HepG2 (cell line): ENCODE measurements around the gene MAPK10. TPM values are rescaled to one million over a fixed set of nuclear protein-coding genes. Genes with fewer than 3 reads are reported as not detected.

Experiments used
- ATAC-seq: fragments of 200-7000 bp; cut with Tn5 transposase; 3 replicates; pipeline ENCODE4 v1.9.1; 2020; ENCODE audit warnings: mild to moderate bottlenecking, moderate library complexity
- BruUV-seq: library from RNA; stranded (reverse); fragments of 400-500 nt; replicated peaks from 2 replicates; lab custom pipeline; 2021; lab: Mats Ljungman, UMichigan
- CTCF ChIA-PET: fragments of 300-600 bp; formaldehyde crosslinking; extraction: SDS; loops from one replicate; lab custom pipeline; 2021; ENCODE audit warnings: low total read pairs, inconsistent platforms, low intra/inter-chr PET ratio; lab: Yijun Ruan, JAX
- POLR2A ChIA-PET: fragments of 350-600 bp; sonication (Branson Sonifier 250); formaldehyde crosslinking; loops from one replicate; lab custom pipeline; 2020; ENCODE audit warnings: antibody characterized with exemption, inconsistent platforms; lab: Yijun Ruan, JAX
- DNase-seq: peaks from one replicate; pipeline ENCODE4 v3.0.0-alpha.2; 2015; ENCODE audit warnings: low spot score
- FAIRE-seq: peaks from 3 replicates; lab custom pipeline; 2011; peaks lifted over from hg19 to GRCh38; lab: Jason Lieb, UNC
- H2AFZ ChIP-seq: one replicate; pipeline ENCODE4 v1.6.1; 2011; ENCODE audit warnings: low read length, inconsistent platforms
- H3K27ac ChIP-seq: fragments of 300-600 bp; 3 replicates; pipeline ENCODE4 v1.8.0; 2011; ENCODE audit warnings: mixed run types, mild to moderate bottlenecking, mixed read lengths, low read length, inconsistent platforms; ENCODE audit not compliant: insufficient read depth; ENCODE audit errors: extremely low read length
- H3K27me3 ChIP-seq, 2 experiments: fragments of 200-600 bp in 1 of 2; 2 replicates in 1 of 2; 3 replicates in 1 of 2; pipeline versions ENCODE4 v1.6.0 to v1.8.0; 2011; ENCODE audit warnings: low read length in 2 of 2, mild to moderate bottlenecking in 2 of 2, moderate library complexity in 2 of 2, inconsistent platforms in 1 of 2; ENCODE audit not compliant: insufficient read depth in 2 of 2, control insufficient read depth in 1 of 2
- H3K36me3 ChIP-seq, 2 experiments: fragments of 200-600 bp in 1 of 2; replicated peaks in 1 of 2; 2 replicates in 1 of 2; 3 replicates in 1 of 2; pipeline versions ENCODE4 v1.5.1 to v1.8.0; 2011; ENCODE audit warnings: low read length in 2 of 2, inconsistent platforms in 1 of 2; ENCODE audit not compliant: insufficient read depth in 2 of 2, control insufficient read depth in 1 of 2
- H3K4me1 ChIP-seq: 2 replicates; pipeline ENCODE4 v1.5.1; 2012; ENCODE audit warnings: low read length, inconsistent platforms; ENCODE audit not compliant: insufficient read depth
- H3K4me2 ChIP-seq: 2 replicates; pipeline ENCODE4 v1.6.0; 2011; ENCODE audit warnings: low read depth, low read length, inconsistent platforms
- H3K4me3 ChIP-seq, 3 experiments: fragments of 200-600 bp in 1 of 3; sonication (generic), shearing (Covaris generic) in 1 of 3; replicated peaks in 1 of 3; 2 replicates each; pipeline ENCODE4 v1.5.1; 2011 to 2016; ENCODE audit warnings: low read length in 3 of 3, inconsistent platforms in 2 of 3, low read depth in 2 of 3, mild to moderate bottlenecking in 2 of 3, control low read depth in 1 of 3, mixed read lengths in 1 of 3; ENCODE audit not compliant: insufficient read depth in 1 of 3
- H3K79me2 ChIP-seq: one replicate; pipeline ENCODE4 v1.6.1; 2011; ENCODE audit warnings: low read length, inconsistent platforms; ENCODE audit not compliant: insufficient read depth
- H3K9ac ChIP-seq: 2 replicates; pipeline ENCODE4 v1.6.0; 2011; ENCODE audit warnings: mild to moderate bottlenecking, low read depth, low read length, inconsistent platforms; ENCODE audit not compliant: insufficient read depth
- H3K9me3 ChIP-seq: 2 replicates; pipeline ENCODE4 v1.5.1; 2012; ENCODE audit warnings: mild to moderate bottlenecking, low read length
- H4K20me1 ChIP-seq: 2 replicates; pipeline ENCODE4 v1.6.0; 2011; ENCODE audit warnings: inconsistent platforms, mild to moderate bottlenecking, low read length, moderate library complexity; ENCODE audit not compliant: insufficient read depth
- ARNT2 ChIP-seq: sonication (generic); formaldehyde crosslinking; IDR thresholded peaks from 2 replicates; pipeline ENCODE4 v1.8.0; 2022; ENCODE audit warnings: mild to moderate bottlenecking, low read depth, missing genetic modification reagents, moderate library complexity
- MAFK ChIP-seq, 2 experiments: IDR thresholded peaks in 1 of 2; conservative IDR thresholded peaks in 1 of 2; 2 replicates each; pipeline ENCODE4 v1.6.1; 2011; ENCODE audit warnings: improper control_type of control experiment in 2 of 2, low read length in 2 of 2
- MIER2 ChIP-seq: IDR thresholded peaks from 2 replicates; pipeline ENCODE4 v1.6.1; 2016; ENCODE audit warnings: missing biosample characterization, missing genetic modification reagents
- SKIL ChIP-seq: sonication (generic); formaldehyde crosslinking; IDR thresholded peaks from 2 replicates; pipeline ENCODE4 v1.8.0; 2022; ENCODE audit warnings: missing genetic modification reagents, mild to moderate bottlenecking, moderate library complexity, borderline replicate concordance
- ZBTB7A ChIP-seq: sonication (generic); formaldehyde crosslinking; IDR thresholded peaks from 2 replicates; pipeline ENCODE4 v1.8.0; 2022; ENCODE audit warnings: mild to moderate bottlenecking, missing genetic modification reagents
- ZNF296 ChIP-seq: sonication (generic); formaldehyde crosslinking; conservative IDR thresholded peaks from 2 replicates; pipeline ENCODE4 v1.5.0; 2020; ENCODE audit warnings: mild to moderate bottlenecking, missing genetic modification reagents
- ZNF329 ChIP-seq: sonication (generic); formaldehyde crosslinking; IDR thresholded peaks from 2 replicates; pipeline ENCODE4 v1.9.0; 2021; ENCODE audit warnings: low read depth, mild to moderate bottlenecking, missing genetic modification reagents
- WGBS: methylation state at CpG from one replicate; pipeline ENCODE4 v1.1.6; 2017; ENCODE audit warnings: low lambda C conversion rate; 5-methylcytosine and 5-hydroxymethylcytosine counted together
- in situ Hi-C: cut with HindIII; loops from 2 replicates; pipeline ENCODE4 v1.10.0; 2017; ENCODE audit warnings: low pct_unique_long_range_greater_than_20kb; ENCODE audit not compliant: extremely low pct_ligation_motif_present
- intact Hi-C: fragments of 100-400 bp; cut with micrococcal nuclease; formaldehyde crosslinking; loops from one replicate; pipeline ENCODE4 v1.10.0; 2022; ENCODE audit not compliant: unreplicated experiment
- polyA plus RNA-seq, 8 experiments: library from polyadenylated mRNA; depleted of rRNA in 3 of 8; stranded (reverse) in 7 of 8; unstranded in 1 of 8; fragments of >200 nt; fragmentation: Illumina TruSeq in 4 of 8; extraction: Trizol in 4 of 8; gene quantifications; 2 replicates each; pipeline versions ENCODE4 v1.2.1 to v1.2.3, GENCODE V29; 2011 to 2016; ENCODE audit warnings: low read depth in 4 of 8, missing spikeins in 1 of 8, mixed read lengths in 1 of 8; ENCODE audit not compliant: insufficient read depth in 1 of 8
- total RNA-seq, 5 experiments: library from RNA; depleted of rRNA; stranded (reverse); fragments of >200 nt; fragmentation: Illumina TruSeq; extraction: Trizol; gene quantifications; 2 replicates each; pipeline ENCODE4 v1.2.3, GENCODE V29; 2016; ENCODE audit warnings: low read depth in 1 of 5

MAPK10 gene
- total and polyA plus RNA-seq, 2 of the 13 experiments (the other 11 are each of a cell fraction or from before 2014, with no cell fraction given) = not detected

- H3K9ac ChIP-seq = no peak overlapping the region
- H3K27me3 ChIP-seq = no peaks in the 10 kb centered on the region; a peak in 1 of 5 replicates
- no peak overlapping the region for H3K4me3 ChIP-seq
- H2AFZ ChIP-seq = no peak overlapping the region
- no peaks in the 10 kb centered on the region for H4K20me1 ChIP-seq
- no peak overlapping the region for H3K27ac ChIP-seq
- DNase-seq = no peak
- H3K36me3 ChIP-seq = no peaks in the 10 kb centered on the region
- no peaks in the 10 kb centered on the region for H3K79me2 ChIP-seq
- no peaks in the 10 kb centered on the region for H3K9me3 ChIP-seq
- BruUV-seq = no TSS peak
- ATAC-seq = no peak
- H3K4me2 ChIP-seq = no peak overlapping the region
- no peaks in the 10 kb centered on the region for H3K4me1 ChIP-seq
- in situ Hi-C loops (no loop called here), intact Hi-C loops (no loop called here)
- WGBS = 33% methylated on average over 1 of the region's 1 CpG
- no peak for FAIRE-seq
- POLR2A ChIA-PET = no interaction called here
- CTCF ChIA-PET = no interaction called here
- no peak for TF ChIP-seq ZNF296 (CRISPR knock-in tag)
- no peak for TF ChIP-seq ZNF329 (CRISPR knock-in tag)
- TF ChIP-seq MIER2 = no peak
- TF ChIP-seq SKIL (CRISPR knock-in tag) = no peak
- TF ChIP-seq ZBTB7A (CRISPR knock-in tag) = no peak
Observed at GRCh38 chr4:86050496-86050895, 309.4 kb downstream of the MAPK10 start.

DNA sequence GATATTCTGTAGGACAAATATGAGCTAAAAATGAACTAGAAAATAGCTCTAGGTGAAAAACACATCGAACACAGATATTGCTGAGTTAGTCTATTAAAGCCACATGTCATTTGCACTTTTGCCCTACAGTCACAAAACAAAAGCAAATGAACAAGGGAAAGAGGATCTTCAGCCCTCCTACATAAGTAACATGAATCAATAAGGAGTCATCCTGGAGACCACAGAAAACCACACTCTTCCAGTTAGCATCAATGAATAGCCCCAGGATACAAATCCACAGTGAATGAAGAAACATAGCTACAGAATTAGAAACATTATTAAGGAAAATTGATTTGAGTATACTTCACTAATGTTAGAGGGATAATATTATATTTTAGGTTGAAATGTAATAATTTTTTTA lies 311.4 kb downstream of the MAPK10 start:
- Histone ChIP-seq H3K9ac (no peak overlapping the region), H3K27me3 (no peaks in the 10 kb centered on the region; a peak in 1 of 5 replicates), H2AFZ (no peak overlapping the region), H3K4me1 (no peaks in the 10 kb centered on the region), H3K4me3 (no peak overlapping the region), H3K27ac (no peak overlapping the region), H3K79me2 (no peaks in the 10 kb centered on the region), H4K20me1 (no peaks in the 10 kb centered on the region), H3K4me2 (no peak overlapping the region), H3K36me3 (no peaks in the 10 kb centered on the region), H3K9me3 (no peaks in the 10 kb centered on the region)
- in situ Hi-C loops = no loop called here
- intact Hi-C loops = no loop called here
- DNase-seq (no peak), FAIRE-seq (no peak), ATAC-seq (no peak)
- no peak for TF ChIP-seq ARNT2 (CRISPR knock-in tag)
- peak in 1 of 2 experiments; percentile 25; a peak in 1 of 4 replicates for TF ChIP-seq MAFK (conservative IDR thresholded peaks at IDR 0.05 in 1 of 2, IDR thresholded peaks at IDR 0.05 in 1 of 2; ENCODE audit: low read length in 2 of 2)
- POLR2A ChIA-PET = no interaction called here
- CTCF ChIA-PET = no interaction called here
- WGBS = 11% methylated on average over 1 of the region's 1 CpG
- no TSS peak for BruUV-seq
